Measurements from ENCODE around the gene METRN.

METRN gene

DNA sequence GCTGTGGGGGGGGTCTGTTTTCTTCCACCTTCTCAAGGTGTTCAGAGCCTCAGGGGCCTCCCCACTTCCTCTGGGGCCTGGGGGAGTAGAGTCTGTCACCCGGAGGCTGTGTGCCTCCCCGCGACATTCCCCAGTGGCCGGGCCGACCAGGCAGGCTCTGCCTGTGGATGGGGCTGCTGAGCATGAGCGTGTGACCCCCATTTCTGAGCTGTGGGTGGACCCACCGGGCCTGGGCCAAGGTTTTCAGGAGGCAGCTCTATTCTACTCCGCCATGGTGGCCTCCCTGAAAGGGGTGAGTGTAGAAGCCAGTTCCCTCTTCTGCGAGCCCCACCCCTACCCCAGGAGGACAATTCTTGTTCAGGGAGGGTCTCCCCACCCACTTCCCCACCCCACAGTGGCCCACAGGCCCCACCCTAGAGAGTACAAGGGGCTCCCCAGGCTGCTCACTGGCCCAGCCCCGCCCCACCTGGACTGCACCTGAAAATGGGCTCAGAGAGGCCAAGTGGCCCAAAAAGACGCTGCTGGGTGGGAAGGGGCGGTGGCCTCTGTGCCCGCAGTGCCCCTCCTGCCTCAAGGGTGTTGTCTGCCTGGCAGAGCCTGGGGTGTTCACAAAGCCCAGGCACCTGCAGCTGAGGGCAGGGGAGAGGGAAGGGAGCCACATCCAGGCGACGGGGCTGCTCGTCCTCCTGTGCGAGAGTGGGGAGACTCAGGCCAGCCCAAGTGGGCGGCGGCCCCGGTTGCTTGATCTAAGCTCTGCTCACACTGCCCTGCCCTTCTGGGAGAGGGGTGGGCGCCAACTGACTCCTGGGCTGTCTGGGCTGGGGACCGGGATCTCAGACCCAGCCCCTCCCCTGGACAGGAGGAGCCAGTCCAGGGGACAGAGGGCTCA is 47.0 kb downstream of the METRN start:
- DNase-seq: no peak

- DNase-seq: no peak
Observed at GRCh38 chr16:762595-763268, 47.8 kb downstream of the METRN start.

DNA sequence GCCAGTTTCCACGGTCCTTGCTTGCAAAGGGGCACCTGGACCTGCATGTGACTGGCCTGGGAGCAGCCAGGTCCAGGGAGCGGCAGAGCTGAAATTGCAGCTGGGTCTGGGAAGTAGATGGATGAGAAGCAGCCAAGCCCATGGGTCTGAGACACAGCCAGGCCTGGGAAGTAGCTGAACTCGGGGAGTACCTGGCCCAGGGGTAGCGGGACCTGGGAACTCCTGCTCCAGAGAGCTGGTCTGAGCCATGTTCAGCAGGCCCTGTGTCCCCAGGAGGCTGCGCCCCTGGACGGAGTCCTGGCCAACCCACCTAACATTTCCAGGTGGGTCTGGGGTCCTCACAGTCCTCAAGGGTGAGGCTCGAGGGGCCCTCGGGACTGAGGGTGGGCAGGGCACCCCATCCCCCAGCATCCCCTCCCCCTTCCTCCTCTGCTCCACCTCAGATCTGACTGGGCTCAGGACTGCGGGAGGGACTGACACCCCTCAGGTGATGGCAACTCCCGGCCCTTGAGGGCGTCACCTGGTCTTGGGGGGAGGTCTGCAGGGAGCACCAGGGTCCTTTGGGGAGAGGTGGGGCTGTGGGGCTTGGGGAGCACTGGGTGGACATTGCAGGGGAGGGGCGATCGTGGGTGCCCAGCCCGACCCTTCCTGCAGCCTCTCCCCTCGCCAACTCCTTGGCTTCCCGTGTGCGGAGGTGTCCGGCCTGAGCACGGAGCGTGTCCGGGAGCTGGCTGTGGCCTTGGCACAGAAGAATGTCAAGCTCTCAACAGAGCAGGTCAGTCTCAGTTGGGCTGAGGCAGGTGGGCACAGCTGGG is 48.7 kb downstream of the METRN start:
- DNase-seq: no peak

DNA sequence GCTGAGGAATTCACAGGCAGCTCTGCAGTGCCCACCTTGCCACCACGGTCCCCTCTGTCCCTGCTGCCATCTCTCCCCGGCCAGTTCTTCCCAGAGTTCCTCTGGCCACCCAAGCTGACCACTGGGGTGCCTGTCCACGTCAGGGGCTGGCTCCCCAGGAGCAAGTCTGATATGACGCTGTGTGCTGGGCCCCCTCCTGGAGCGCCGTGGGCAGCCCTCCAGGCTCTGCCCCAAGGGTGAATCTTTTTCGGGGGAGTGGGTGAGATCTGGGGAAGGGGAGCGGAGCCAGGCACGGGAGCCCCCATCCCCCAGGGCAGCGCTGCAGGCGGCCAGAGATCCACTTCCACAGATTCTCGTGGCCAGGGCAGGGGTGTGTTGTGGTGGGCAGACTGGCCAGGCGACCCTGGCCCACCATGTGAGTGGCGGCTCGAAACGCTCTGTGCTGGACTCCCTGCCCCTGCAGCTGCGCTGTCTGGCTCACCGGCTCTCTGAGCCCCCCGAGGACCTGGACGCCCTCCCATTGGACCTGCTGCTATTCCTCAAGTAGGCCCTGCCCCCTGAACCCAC is 49.3 kb downstream of the METRN start:
- DNase-seq: no peak

- DNase-seq: no peak
Observed at GRCh38 chr16:764848-765487, 50.0 kb downstream of the METRN start.

- no peak for DNase-seq
Observed at GRCh38 chr16:765488-765865, 50.6 kb downstream of the METRN start.

- no peak for DNase-seq
Observed at GRCh38 chr16:766008-766819, 51.3 kb downstream of the METRN start.

DNA sequence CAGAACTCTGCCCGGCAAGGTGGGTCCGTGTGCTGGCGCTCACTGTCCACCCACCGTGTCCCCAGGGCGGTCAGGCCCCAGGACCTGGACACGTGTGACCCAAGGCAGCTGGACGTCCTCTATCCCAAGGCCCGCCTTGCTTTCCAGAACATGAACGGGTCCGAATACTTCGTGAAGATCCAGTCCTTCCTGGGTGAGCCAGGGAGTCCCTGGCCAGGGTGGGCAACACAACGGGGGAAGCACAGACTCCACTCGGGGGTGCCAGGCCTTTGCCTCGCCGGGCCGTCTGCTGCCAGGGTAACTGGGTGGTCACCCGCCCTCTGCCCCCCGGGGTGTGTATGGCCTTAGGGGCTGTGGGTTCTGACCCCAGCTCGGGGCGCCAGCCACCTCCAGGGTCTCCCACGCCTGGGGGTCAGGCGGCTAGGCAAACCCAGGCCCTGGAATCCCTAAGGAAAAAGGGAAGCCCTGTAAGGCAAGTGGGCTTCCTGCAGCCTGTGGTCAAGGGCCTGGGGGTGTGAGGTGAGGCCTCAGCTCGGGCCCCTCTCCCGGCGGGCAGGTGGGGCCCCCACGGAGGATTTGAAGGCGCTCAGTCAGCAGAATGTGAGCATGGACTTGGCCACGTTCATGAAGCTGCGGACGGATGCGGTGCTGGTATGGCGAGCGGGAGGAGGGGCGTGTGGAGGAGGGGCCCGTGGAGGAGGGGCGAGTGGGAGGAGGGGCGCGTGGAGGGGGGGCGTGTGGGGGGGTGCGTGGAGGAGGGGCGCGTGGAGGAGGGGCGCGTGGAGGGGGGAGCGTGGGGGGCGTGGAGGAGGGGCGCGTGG is 52.1 kb downstream of the METRN start:
- DNase-seq: no peak

DNA sequence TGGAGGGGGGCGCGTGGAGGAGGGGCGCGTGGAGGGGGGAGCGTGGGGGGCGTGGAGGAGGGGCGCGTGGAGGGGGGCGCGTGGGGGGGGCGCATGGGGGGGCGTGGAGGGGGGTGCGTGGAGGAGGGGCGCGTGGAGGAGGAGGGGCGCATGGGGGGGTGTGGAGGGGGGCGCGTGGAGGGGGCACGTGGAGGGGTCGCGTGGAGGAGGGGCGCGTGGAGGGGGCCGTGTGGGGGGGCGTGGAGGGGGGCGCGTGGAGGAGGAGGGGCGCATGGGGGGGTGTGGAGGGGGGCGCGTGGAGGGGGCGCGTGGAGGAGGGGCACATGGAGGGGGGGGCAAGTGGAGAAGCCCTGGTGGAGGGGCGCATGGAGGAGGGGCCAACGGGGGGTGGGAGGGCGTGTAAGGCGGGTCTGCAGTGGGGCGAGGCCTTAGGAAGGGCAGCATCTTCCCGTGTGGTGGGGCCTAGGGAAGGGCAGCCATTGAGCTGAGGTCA is 52.9 kb downstream of the METRN start:
- no peak for DNase-seq

DNA sequence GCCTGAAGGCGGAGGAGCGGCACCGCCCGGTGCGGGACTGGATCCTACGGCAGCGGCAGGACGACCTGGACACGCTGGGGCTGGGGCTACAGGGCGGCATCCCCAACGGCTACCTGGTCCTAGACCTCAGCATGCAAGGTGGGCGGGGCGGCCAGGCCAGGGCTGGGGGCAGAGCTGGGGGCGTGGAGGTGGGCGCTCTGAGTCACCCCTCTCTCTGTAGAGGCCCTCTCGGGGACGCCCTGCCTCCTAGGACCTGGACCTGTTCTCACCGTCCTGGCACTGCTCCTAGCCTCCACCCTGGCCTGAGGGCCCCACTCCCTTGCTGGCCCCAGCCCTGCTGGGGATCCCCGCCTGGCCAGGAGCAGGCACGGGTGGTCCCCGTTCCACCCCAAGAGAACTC is 53.5 kb downstream of the METRN start:
- no peak for DNase-seq
